ENCODE results near the gene MYO9A.
"Not testable (repeated sequence)": the region's sequence is repeated elsewhere in the genome, so short reads cannot be mapped to it uniquely, and the experiment has no call there.

DNA sequence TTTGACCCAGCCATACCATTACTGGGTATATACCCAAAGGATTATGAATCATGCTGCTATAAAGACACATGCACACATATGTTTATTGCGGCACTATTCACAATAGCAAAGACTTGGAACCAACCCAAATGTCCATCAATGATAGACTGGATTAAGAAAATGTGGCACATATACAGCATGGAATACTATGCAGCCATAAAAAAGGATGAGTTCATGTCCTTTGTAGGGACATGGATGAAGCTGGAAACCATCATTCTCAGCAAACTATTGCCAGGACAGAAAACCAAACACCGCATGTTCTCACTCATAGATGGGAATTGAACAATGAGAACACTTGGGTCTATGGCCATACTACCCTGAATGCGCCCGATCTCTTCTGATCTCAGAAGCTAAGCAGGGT lies 259.7 kb downstream of the MYO9A start:
- TF ChIP-seq, protein P1, sequence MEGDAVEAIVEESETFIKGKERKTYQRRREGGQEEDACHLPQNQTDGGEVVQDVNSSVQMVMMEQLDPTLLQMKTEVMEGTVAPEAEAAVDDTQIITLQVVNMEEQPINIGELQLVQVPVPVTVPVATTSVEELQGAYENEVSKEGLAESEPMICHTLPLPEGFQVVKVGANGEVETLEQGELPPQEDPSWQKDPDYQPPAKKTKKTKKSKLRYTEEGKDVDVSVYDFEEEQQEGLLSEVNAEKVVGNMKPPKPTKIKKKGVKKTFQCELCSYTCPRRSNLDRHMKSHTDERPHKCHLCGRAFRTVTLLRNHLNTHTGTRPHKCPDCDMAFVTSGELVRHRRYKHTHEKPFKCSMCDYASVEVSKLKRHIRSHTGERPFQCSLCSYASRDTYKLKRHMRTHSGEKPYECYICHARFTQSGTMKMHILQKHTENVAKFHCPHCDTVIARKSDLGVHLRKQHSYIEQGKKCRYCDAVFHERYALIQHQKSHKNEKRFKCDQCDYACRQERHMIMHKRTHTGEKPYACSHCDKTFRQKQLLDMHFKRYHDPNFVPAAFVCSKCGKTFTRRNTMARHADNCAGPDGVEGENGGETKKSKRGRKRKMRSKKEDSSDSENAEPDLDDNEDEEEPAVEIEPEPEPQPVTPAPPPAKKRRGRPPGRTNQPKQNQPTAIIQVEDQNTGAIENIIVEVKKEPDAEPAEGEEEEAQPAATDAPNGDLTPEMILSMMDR (IDR thresholded peaks at IDR 0.05) = not testable (repeated sequence)
- TF ChIP-seq EZH2 (IDR thresholded peaks at IDR 0.05; ENCODE audit: borderline replicate concordance, insufficient read depth, low read depth, low read length, poor library complexity, severe bottlenecking) = not testable (repeated sequence)

Measured in B cell (primary cell).